Panc1 (cell line): ENCODE data around the gene PNLIPRP1. TPM values are rescaled to one million over a fixed set of nuclear protein-coding genes. Genes with fewer than 3 reads are reported as not detected.

ENCODE experiments used
- ATAC-seq: fragments of 200-7000 bp; cut with Tn5 transposase; 2 replicates; pipeline ENCODE4 v1.9.1; 2020; ENCODE audit warnings: mild to moderate bottlenecking, moderate library complexity
- BruUV-seq: library from RNA; stranded (reverse); fragments of 400-500 nt; replicated peaks from 2 replicates; lab custom pipeline; 2021; lab: Mats Ljungman, UMichigan
- CTCF ChIA-PET: fragments of 300-600 bp; sonication (Branson Sonifier 250); formaldehyde crosslinking; loops from one replicate; lab custom pipeline; 2022; ENCODE audit warnings: antibody characterized with exemption; lab: Charles Lee
- POLR2A ChIA-PET: fragments of 300-600 bp; sonication (Branson Sonifier 250); formaldehyde crosslinking; loops from one replicate; lab custom pipeline; 2022; ENCODE audit warnings: antibody characterized with exemption; lab: Charles Lee
- DNase-seq: peaks from one replicate; pipeline ENCODE4 v3.0.0-alpha.2; 2010; ENCODE audit warnings: low read depth, low spot score
- H3K27ac ChIP-seq: 2 replicates; pipeline ENCODE4 v1.5.1; 2011; ENCODE audit warnings: mild to moderate bottlenecking, low read length, inconsistent platforms
- H3K27me3 ChIP-seq: fragments of 200-500 bp; sonication (Bioruptor generic); 2 replicates; pipeline ENCODE4 v1.6.0; 2014; ENCODE audit warnings: low read length, inconsistent platforms; ENCODE audit not compliant: control insufficient read depth, insufficient read depth
- H3K36me3 ChIP-seq: fragments of 200-500 bp; sonication (Bioruptor generic); 2 replicates; pipeline ENCODE4 v1.5.1; 2014; ENCODE audit warnings: inconsistent platforms, mild to moderate bottlenecking, low read length, moderate library complexity; ENCODE audit not compliant: control insufficient read depth, insufficient read depth
- H3K4me1 ChIP-seq: 2 replicates; pipeline ENCODE4 v1.5.1; 2011; ENCODE audit warnings: inconsistent platforms, mild to moderate bottlenecking, low read length, moderate library complexity; ENCODE audit not compliant: control insufficient read depth, insufficient read depth
- H3K4me3 ChIP-seq, 2 experiments: 2 replicates each; pipeline ENCODE4 v1.5.1; 2011 to 2012; ENCODE audit warnings: low read depth in 2 of 2, low read length in 2 of 2, mild to moderate bottlenecking in 2 of 2, inconsistent platforms in 1 of 2, moderate library complexity in 1 of 2
- H3K9me3 ChIP-seq: fragments of 200-500 bp; sonication (Bioruptor generic); 2 replicates; pipeline ENCODE4 v1.5.1; 2014; ENCODE audit warnings: low read depth, mild to moderate bottlenecking, inconsistent platforms, low read length, moderate library complexity; ENCODE audit not compliant: control insufficient read depth, insufficient read depth
- CTCF ChIP-seq: fragments of 450-650 bp; IDR thresholded peaks from 2 replicates; pipeline ENCODE4 v1.5.1; 2017; ENCODE audit warnings: mild to moderate bottlenecking
- POLR2AphosphoS5 ChIP-seq: IDR thresholded peaks from 2 replicates; pipeline ENCODE4 v1.6.1; 2012; ENCODE audit warnings: mild to moderate bottlenecking, low read depth, low read length, moderate library complexity
- SIN3A ChIP-seq: IDR thresholded peaks from 2 replicates; pipeline ENCODE4 v1.6.1; 2012; ENCODE audit warnings: low read depth, mild to moderate bottlenecking, low read length, moderate library complexity, borderline replicate concordance; ENCODE audit not compliant: insufficient read depth
- TCF7L2 ChIP-seq: IDR thresholded peaks from 2 replicates; pipeline ENCODE4 v1.6.1; 2011; ENCODE audit warnings: mild to moderate bottlenecking, low read depth, low read length, inconsistent platforms
- in situ Hi-C: cut with HindIII; loops from 2 replicates; pipeline ENCODE4 v1.10.0; 2016; ENCODE audit warnings: low sequenced_read_pairs, low pct_unique_long_range_greater_than_20kb
- intact Hi-C: fragments of 100-400 bp; cut with micrococcal nuclease; formaldehyde crosslinking; loops from one replicate; pipeline ENCODE4 v1.10.0; 2022; ENCODE audit not compliant: unreplicated experiment
- total RNA-seq: library from RNA; stranded (reverse); gene quantifications from one replicate; pipeline ENCODE4 v1.2.1, GENCODE V29; 2021; ENCODE audit not compliant: unreplicated experiment
- TF ChIP-seq, protein P1 (sequence below), 2 experiments: IDR thresholded peaks; 2 replicates each; pipeline ENCODE4 v1.6.1; 2011 to 2012; ENCODE audit warnings: low read depth in 2 of 2, control low read depth in 1 of 2, low read length in 1 of 2, mild to moderate bottlenecking in 1 of 2, moderate library complexity in 1 of 2; ENCODE audit not compliant: insufficient read depth in 1 of 2

The PNLIPRP1 gene
- total RNA-seq, 1 experiment from 2014 or later, result 0.95 TPM

DNA sequence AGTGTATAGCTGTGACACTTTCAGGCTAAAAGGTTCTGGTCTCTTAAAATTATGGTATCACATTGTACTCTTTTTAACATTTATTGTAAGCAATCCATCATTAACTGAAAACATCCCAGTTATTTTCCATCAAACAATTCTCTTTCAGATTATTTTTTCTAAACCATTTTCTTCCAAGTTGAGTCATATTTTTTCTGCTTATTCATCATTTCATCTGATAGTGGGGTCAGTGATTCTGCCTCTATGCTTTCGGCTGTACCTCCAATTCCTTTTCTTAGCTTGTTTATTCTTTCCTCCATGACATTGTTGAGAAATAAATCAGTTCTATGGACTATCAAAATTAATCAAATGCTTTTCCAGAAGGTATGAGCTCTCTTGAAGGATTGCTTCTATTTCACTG lies 45.6 kb upstream of the PNLIPRP1 start:
- Histone ChIP-seq H3K27ac (no peak overlapping the region), H3K36me3 (no peaks in the 10 kb centered on the region), H3K27me3 (peaks cover 15% of the 10 kb centered on the region), H3K9me3 (no peaks in the 10 kb centered on the region), H3K4me1 (no peaks in the 10 kb centered on the region), H3K4me3 (no peak overlapping the region)
- intact Hi-C loops, result no loop called here
- ChIA-PET POLR2A (no interaction called here), CTCF (no interaction called here)
- ATAC-seq, result no peak
- in situ Hi-C loops, result no loop called here
- no peak for TF ChIP-seq TCF7L2
- no TSS peak for BruUV-seq
- no peak for DNase-seq

- intact Hi-C loops (no loop called here), in situ Hi-C loops (no loop called here)
- H3K36me3 ChIP-seq, result no peaks in the 10 kb centered on the region
- no peak for ATAC-seq
- DNase-seq, result no peak
- no TSS peak for BruUV-seq
- H3K4me1 ChIP-seq, result no peaks in the 10 kb centered on the region
- H3K4me3 ChIP-seq, result no peak within 1 kb of the TSS
- TF ChIP-seq, protein P1, sequence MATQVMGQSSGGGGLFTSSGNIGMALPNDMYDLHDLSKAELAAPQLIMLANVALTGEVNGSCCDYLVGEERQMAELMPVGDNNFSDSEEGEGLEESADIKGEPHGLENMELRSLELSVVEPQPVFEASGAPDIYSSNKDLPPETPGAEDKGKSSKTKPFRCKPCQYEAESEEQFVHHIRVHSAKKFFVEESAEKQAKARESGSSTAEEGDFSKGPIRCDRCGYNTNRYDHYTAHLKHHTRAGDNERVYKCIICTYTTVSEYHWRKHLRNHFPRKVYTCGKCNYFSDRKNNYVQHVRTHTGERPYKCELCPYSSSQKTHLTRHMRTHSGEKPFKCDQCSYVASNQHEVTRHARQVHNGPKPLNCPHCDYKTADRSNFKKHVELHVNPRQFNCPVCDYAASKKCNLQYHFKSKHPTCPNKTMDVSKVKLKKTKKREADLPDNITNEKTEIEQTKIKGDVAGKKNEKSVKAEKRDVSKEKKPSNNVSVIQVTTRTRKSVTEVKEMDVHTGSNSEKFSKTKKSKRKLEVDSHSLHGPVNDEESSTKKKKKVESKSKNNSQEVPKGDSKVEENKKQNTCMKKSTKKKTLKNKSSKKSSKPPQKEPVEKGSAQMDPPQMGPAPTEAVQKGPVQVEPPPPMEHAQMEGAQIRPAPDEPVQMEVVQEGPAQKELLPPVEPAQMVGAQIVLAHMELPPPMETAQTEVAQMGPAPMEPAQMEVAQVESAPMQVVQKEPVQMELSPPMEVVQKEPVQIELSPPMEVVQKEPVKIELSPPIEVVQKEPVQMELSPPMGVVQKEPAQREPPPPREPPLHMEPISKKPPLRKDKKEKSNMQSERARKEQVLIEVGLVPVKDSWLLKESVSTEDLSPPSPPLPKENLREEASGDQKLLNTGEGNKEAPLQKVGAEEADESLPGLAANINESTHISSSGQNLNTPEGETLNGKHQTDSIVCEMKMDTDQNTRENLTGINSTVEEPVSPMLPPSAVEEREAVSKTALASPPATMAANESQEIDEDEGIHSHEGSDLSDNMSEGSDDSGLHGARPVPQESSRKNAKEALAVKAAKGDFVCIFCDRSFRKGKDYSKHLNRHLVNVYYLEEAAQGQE (IDR thresholded peaks at IDR 0.05; ENCODE audit: insufficient read depth in 1 of 2, low read depth in 2 of 2, low read length in 1 of 2), result no peak
- TF ChIP-seq TCF7L2, result no peak
- H3K27ac ChIP-seq, result no peak within 1 kb of the TSS
- CTCF ChIA-PET, result interaction anchor here (0.6 kb wide), 1 partner anchor 102 kb away, joined by 6 read pairs; no protein-coding TSS in a partner anchor
- POLR2A ChIA-PET, result no interaction called here
- H3K9me3 ChIP-seq, result no peaks in the 10 kb centered on the region
- H3K27me3 ChIP-seq, result peaks cover 15% of the 10 kb centered on the region
Observed at GRCh38 chr10:116545756-116546155, 45.0 kb upstream of the PNLIPRP1 start, which contains the start of gene PNLIP. Gene PNLIP (plus strand): TSS chr10:116545931. CDS start chr10:116546093, 162 bp downstream.

DNA sequence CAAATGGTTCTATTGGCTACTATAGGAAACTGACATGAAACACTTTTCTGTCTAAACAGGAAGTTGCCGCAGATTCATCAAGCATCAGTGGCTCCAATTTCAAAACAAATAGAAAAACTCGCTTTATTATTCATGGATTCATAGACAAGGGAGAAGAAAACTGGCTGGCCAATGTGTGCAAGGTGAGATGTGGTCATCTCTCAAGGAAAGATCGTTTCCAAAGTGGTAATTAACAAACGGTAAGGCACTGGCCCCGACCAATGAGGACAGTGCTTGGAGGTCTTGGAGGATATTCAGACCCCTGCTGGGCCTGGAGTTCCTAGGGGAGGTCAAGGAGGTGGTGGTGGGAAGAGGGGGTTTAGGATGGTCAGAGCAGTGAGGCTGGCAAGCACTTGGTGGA lies 42.5 kb upstream of the PNLIPRP1 start:
- CTCF ChIA-PET, result no interaction called here
- H3K27me3 ChIP-seq, result peaks cover 17% of the 10 kb centered on the region

More for the DNA sequence above, 42.5 kb upstream of the PNLIPRP1 start:
- no peak overlapping the region for H3K27ac ChIP-seq
- no TSS peak for BruUV-seq
- H3K4me1 ChIP-seq, result no peaks in the 10 kb centered on the region
- TF ChIP-seq SIN3A (no peak), CTCF (no peak), TCF7L2 (no peak), POLR2AphosphoS5 (no peak)
- TF ChIP-seq, protein P1 (IDR thresholded peaks at IDR 0.05; ENCODE audit: insufficient read depth in 1 of 2, low read depth in 2 of 2, low read length in 1 of 2), result no peak
- intact Hi-C loops (no loop called here), in situ Hi-C loops (no loop called here)
- no peak overlapping the region for H3K4me3 ChIP-seq
- no peaks in the 10 kb centered on the region for H3K36me3 ChIP-seq
- no peaks in the 10 kb centered on the region for H3K9me3 ChIP-seq
- POLR2A ChIA-PET, result no interaction called here
- ATAC-seq (no peak), DNase-seq (no peak)
